NOMO-1 treated with dmso at 0.1 percent for 144 hours (cell line): ENCODE measurements around the gene SYF2.
"Not testable (repeated sequence)": the region's sequence is repeated elsewhere in the genome, so short reads cannot be mapped to it uniquely, and the experiment has no call there.

Source experiments
- DNase-seq: peaks from one replicate; lab custom pipeline; 2025; ENCODE audit not compliant: unreplicated experiment; lab: John Stamatoyannopoulos, UW

The SYF2 gene

GRCh38 chr1:25232027-25232865 is at the start of gene SYF2:
TSS of gene SYF2 (minus strand) at chr1:25232502. CDS start at chr1:25232467, 35 bp downstream.
- peak; percentile 93 for DNase-seq

- DNase-seq, result not testable (repeated sequence)
Measured at GRCh38 chr1:25279693-25280111, 47.4 kb upstream of the SYF2 start.

DNA sequence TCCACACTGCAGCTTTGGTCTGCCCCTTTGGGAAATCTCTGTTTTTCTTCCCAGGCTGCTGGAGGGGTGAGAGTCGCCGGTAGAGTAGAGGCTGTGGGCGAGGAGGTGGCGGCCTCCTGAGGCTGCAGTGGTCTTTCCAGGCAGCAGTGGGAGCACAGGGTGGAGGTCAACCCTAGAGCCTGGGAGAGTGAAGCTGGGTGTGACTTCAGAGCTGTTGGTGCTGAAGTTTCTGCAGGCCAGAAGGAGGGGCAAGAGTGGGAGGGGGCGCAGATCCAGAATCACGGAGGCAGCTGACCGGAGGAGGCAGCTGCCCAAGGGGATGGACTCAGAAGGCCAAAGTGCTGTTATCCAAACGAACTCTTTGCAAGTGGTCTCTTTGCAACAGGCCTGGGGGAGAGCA is 46.5 kb upstream of the SYF2 start:
- DNase-seq, result not testable (repeated sequence)

DNA sequence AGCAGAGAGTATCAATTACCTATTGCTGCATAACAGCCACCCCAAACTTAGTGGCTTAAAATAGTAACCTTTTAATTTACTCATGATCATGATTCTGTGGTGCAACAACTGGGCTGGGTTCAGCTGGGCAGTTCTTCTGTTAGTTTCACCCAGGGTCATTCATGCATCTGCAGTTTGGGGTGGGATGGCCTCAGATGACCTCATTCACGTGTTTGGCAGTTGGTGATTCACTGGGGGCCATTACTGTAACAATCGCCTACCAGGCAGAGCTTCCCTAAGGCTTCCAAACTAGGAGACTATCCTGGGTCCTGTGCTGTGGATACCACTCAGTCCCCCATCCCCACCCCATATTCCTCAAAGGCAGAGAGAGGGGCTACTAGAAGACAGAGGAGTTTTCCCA is 46.1 kb upstream of the SYF2 start:
- not testable (repeated sequence) for DNase-seq

GRCh38 chr1:25277295-25277694 is 45.0 kb upstream of the SYF2 start:
- not testable (repeated sequence) for DNase-seq

DNA sequence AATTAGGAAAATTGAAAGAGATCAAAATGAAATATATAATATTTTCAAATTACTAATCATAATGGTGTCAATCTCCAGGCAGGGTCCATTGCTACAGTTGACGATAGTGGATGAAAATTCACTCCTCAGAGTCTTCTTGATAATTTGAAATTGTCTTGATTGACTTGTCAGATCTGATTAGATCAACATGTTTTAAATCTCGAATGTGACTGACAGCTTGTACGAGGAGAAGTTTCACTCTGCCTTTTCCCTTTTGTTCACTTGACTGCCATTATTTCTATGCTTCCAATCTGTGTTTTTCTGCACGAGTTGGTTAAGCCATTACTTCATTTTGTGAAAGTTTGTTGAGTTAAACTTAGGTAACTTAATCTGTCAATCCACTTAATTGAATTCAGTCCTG is 43.3 kb upstream of the SYF2 start:
- DNase-seq, result not testable (repeated sequence)

- not testable (repeated sequence) for DNase-seq
Measured at GRCh38 chr1:25272238-25272637, 39.9 kb upstream of the SYF2 start, which contains the start of gene RHD. TSS of gene RHD (plus strand) at chr1:25272509. CDS start at chr1:25272548, 39 bp downstream.

DNA sequence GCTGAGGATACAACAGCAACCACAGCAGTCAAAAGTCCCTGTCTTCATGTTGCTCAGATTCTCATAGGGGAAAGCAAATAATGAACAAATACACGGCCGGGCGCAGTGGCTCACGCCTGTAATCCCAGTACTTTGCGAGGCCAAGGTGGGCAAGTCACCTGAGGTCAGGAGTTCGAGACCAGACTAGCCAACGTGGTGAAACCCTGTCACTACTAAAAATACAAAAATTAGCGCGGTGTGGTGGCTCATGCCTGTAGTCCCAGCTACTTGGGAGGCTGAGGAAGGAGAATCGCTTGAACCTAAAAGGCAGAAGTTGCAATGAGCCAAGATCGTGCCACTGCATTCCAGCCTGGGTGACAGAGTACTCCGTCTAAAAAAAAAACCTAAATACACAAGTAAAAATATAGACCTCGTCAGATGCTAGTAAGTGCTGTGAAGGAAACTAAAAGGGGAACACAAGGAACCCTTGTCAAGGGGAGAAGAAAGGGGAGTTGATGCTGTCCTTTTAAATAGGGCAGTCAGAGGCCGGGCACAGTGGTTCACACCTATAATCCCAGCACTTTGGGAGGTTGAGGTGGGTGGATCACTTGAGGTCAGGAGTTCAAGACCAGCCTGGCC is 36.0 kb upstream of the SYF2 start:
- not testable (repeated sequence) for DNase-seq

DNA sequence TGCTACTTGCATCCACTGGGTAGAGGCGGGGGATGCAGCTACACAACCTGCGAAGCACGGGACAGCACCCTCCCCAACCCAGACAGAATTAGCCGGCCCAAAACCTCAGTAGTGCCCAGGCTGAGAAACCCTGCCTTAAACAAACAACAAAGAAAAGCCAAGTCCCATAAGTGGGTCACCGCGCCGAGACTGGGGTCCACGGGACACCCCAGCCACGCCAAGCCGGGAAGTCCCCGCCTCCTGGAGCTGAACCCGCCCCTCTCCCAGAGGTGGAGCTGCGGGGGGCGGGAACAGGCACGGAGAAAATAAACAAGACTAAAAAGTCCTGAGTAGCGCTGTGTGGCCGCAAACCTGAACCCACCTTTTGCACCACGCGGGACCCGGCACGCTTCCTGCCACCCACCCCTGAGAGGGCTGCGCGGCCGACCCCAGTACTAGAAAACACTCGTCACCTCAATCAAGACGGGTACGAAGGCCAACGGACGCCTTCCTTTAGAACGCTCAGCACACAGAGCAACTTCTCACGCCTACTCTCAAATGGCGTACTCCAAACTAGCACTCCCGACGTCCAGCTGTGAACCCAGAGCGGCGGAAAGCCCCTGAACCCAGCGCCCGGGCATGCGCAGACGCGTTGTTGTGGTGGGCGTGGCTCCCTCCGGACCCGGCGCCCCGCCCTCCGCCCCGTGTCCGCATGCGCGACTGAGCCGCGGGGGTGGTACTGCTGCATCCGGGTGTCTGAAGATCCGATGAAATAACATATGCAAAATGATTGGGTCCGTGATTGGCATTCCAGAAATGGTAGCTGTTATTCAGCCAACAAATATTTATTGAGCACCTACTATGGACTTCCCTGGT is 35.2 kb upstream of the SYF2 start:
- DNase-seq, result not testable (repeated sequence)

GRCh38 chr1:25266554-25267287 is 34.4 kb upstream of the SYF2 start:
- not testable (repeated sequence) for DNase-seq

DNA sequence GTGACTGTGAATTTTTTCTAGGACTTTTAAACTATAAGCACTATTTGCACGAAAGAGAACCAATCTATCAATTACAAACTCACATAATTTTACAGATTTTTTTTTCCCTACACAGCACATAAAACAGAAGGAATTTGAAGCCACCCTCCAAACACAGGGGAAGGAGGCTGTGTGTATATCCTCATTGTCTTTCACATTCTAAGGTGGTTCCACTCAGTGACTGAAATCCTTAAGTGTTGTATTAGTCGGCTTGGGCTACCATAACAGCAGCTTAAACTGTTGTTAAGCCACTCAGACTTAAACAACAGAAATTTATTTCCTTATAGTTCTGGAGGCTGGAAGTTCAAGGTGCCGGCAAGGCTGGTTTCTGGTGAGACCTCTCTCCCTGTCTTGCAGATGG is 28.0 kb upstream of the SYF2 start:
- DNase-seq, result not testable (repeated sequence)

GRCh38 chr1:25259813-25260212 is 27.5 kb upstream of the SYF2 start:
- DNase-seq, result not testable (repeated sequence)

DNA sequence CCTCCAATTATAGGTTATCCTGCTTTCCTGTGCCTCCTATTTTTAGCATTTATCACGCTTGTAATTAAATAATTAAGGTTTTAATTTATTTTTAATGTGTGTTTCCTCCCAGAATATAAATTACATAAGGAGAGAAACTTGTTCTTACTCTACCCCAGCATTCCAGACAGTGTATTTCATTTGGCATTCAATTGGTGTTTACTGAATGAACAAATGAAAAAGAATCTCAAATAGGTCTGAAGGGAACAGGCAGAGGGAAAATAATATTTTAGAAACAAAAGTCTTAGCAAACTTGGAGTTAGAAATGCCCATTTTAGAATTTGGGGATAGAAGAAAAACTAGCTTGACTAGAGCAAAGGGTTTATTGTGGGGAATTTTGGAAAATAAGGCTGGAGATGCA is 24.9 kb upstream of the SYF2 start:
- no peak for DNase-seq

- no peak for DNase-seq
Measured at GRCh38 chr1:25256578-25256965, 24.3 kb upstream of the SYF2 start.

- DNase-seq, result no peak
Measured at GRCh38 chr1:25255706-25256577, 23.6 kb upstream of the SYF2 start.

DNA sequence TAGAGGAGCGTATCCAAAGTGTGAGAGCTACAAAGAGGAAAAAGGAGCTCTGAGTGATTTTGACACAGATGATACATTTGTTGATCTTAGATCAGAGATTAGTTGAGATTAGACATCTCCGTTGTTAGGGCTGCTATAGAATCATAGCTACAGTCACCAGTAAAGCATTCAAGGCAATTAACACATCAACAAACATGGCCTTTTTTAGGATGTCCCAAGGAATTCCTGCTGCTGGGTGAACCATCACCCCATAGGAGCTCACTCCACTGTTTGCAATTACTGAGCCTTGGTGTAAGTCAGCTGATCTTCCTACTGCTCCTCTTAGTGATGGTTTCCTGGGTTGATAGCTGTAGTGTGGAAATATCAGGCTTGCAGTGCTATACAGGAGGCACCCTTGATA is 21.6 kb upstream of the SYF2 start:
- no peak for DNase-seq

- no peak for DNase-seq
Measured at GRCh38 chr1:25247829-25248754, 15.8 kb upstream of the SYF2 start.

- peak; percentile 93 for DNase-seq
Measured at GRCh38 chr1:25247024-25247828, 14.9 kb upstream of the SYF2 start, which contains the start of gene RSRP1. TSS of gene RSRP1 (minus strand) at chr1:25247454. CDS start at chr1:25246963, 491 bp downstream.
